ENCODE data around the gene RAPGEF2. TPM values are rescaled to one million over a fixed set of nuclear protein-coding genes. Genes with fewer than 3 reads are reported as not detected.

The RAPGEF2 gene
- total and polyA plus RNA-seq, 11 donors = 10.6 to 75.9 (median 51.2) TPM

GRCh38 chr4:159105761-159106243 is 2.9 kb downstream of the RAPGEF2 start:
- TF ChIP-seq CTCF (IDR thresholded peaks at IDR 0.05) (no peak), POLR2A (IDR thresholded peaks at IDR 0.05) (no peak)
- Histone ChIP-seq H3K9me3 (no peaks in the 10 kb centered on the region), H3K36me3 (no peaks in the 10 kb centered on the region), H3K27me3 (no peaks in the 10 kb centered on the region), H3K27ac (peak overlapping the region in 10 of 12 donors; percentile 17 to 98 (median 94)), H3K4me1 (peaks cover 0 to 57% (median 39%) of the 10 kb centered on the region in 12 donors), H3K4me3 (peak overlapping the region in 11 of 12 donors; percentile 85 to 99 (median 98))
- intact Hi-C loops (cut with DNase I) = loop anchor here in 8 of 10 donors (2.0 to 10.0 kb wide), 8 partner anchors 51 to 339 kb away; no protein-coding TSS in a partner anchor
- ATAC-seq (peak in 1 of 4 donors; percentile 16), DNase-seq (peak in 1 of 5 donors; percentile 26)
- 19 to 46% (median 26%) methylated on average over 4 of the region's 4 CpGs for WGBS, 4 donors

- Histone ChIP-seq H3K9me3 (no peaks in the 10 kb centered on the region), H3K4me1 (peaks cover 0 to 64% (median 39%) of the 10 kb centered on the region in 12 donors), H3K4me3 (peak overlapping the region in 10 of 12 donors; percentile 85 to 99 (median 98)), H3K27ac (peak overlapping the region in 7 of 12 donors; percentile 17 to 98 (median 88)), H3K36me3 (no peaks in the 10 kb centered on the region), H3K27me3 (no peaks in the 10 kb centered on the region)
- intact Hi-C loops (cut with DNase I) = loop anchor here in 6 of 10 donors (5.0 to 10.0 kb wide), 7 partner anchors 51 to 338 kb away; no protein-coding TSS in a partner anchor
- WGBS, 4 donors = 40 to 54% (median 43%) methylated on average over 4 of the region's 4 CpGs
- DNase-seq (no peak), ATAC-seq (no peak)
- no peak for TF ChIP-seq POLR2A (IDR thresholded peaks at IDR 0.05)
- no peak for TF ChIP-seq CTCF (IDR thresholded peaks at IDR 0.05)
Observed at GRCh38 chr4:159106636-159107035, 3.8 kb downstream of the RAPGEF2 start.

GRCh38 chr4:159107203-159107925 is 4.5 kb downstream of the RAPGEF2 start:
- DNase-seq (no peak), ATAC-seq (no peak)
- peaks cover 0 to 70% (median 39%) of the 10 kb centered on the region in 12 donors for H3K4me1 ChIP-seq
- intact Hi-C loops (cut with DNase I) = loop anchor here in 6 of 10 donors (5.0 to 10.0 kb wide), 7 partner anchors 50 to 337 kb away; no protein-coding TSS in a partner anchor
- TF ChIP-seq POLR2A (IDR thresholded peaks at IDR 0.05) = no peak
- no peak for TF ChIP-seq CTCF (IDR thresholded peaks at IDR 0.05)
- WGBS, 4 donors = 14 to 28% (median 21%) methylated on average over 2 of the region's 2 CpGs
- peak overlapping the region in 2 of 12 donors; percentile 2 to 32 for H3K27ac ChIP-seq
- peak overlapping the region in 8 of 12 donors; percentile 85 to 99 (median 98) for H3K4me3 ChIP-seq
- no peaks in the 10 kb centered on the region for H3K36me3 ChIP-seq
- H3K9me3 ChIP-seq = no peaks in the 10 kb centered on the region
- no peaks in the 10 kb centered on the region for H3K27me3 ChIP-seq

GRCh38 chr4:159108124-159108523 is 5.2 kb downstream of the RAPGEF2 start:
- WGBS, 4 donors = 24 to 31% (median 28%) methylated on average over 3 of the region's 3 CpGs
- Histone ChIP-seq H3K4me1 (peaks cover 0 to 72% (median 39%) of the 10 kb centered on the region in 12 donors), H3K4me3 (peak overlapping the region in 3 of 12 donors; percentile 96 to 98 (median 98)), H3K27ac (peak overlapping the region in 1 of 12 donors; percentile 21), H3K36me3 (no peaks in the 10 kb centered on the region), H3K9me3 (no peaks in the 10 kb centered on the region), H3K27me3 (no peaks in the 10 kb centered on the region)
- TF ChIP-seq CTCF (IDR thresholded peaks at IDR 0.05) (no peak), POLR2A (IDR thresholded peaks at IDR 0.05) (no peak)
- intact Hi-C loops (cut with DNase I) = loop anchor here in 6 of 10 donors (5.0 to 10.0 kb wide), 7 partner anchors 49 to 337 kb away; no protein-coding TSS in a partner anchor
- ATAC-seq (no peak), DNase-seq (no peak)
